ENCODE data around the gene MAN2B2. TPM values are rescaled to one million over a fixed set of nuclear protein-coding genes. Genes with fewer than 3 reads are reported as not detected.

Gene MAN2B2
- total RNA-seq, 4 donors from 2014 or later, result 26.6 to 55.5 (median 31.7) TPM

DNA sequence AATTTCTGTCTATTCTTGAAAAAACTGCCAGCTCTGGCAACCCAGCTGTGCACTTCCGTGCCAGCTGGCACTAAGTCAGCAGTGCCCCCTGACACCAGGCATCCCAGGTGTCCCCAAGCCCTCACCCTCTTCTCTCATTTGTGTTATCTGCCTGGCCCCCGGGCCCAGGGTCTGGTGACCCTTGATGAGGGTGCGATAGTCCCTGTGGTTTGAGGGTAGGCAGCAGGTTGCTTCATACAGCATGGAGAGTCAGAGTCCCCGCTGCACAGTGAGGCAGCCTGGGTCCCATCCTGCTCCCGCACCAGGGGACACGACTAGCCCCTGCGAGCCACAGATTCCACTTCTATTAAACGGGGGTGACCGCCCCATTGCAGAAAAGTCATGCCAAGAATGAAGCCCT lies 1.9 kb downstream of the MAN2B2 start:
- TF ChIP-seq, protein P1, sequence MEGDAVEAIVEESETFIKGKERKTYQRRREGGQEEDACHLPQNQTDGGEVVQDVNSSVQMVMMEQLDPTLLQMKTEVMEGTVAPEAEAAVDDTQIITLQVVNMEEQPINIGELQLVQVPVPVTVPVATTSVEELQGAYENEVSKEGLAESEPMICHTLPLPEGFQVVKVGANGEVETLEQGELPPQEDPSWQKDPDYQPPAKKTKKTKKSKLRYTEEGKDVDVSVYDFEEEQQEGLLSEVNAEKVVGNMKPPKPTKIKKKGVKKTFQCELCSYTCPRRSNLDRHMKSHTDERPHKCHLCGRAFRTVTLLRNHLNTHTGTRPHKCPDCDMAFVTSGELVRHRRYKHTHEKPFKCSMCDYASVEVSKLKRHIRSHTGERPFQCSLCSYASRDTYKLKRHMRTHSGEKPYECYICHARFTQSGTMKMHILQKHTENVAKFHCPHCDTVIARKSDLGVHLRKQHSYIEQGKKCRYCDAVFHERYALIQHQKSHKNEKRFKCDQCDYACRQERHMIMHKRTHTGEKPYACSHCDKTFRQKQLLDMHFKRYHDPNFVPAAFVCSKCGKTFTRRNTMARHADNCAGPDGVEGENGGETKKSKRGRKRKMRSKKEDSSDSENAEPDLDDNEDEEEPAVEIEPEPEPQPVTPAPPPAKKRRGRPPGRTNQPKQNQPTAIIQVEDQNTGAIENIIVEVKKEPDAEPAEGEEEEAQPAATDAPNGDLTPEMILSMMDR (IDR thresholded peaks at IDR 0.05; ENCODE audit: low read depth), result no peak

DNA sequence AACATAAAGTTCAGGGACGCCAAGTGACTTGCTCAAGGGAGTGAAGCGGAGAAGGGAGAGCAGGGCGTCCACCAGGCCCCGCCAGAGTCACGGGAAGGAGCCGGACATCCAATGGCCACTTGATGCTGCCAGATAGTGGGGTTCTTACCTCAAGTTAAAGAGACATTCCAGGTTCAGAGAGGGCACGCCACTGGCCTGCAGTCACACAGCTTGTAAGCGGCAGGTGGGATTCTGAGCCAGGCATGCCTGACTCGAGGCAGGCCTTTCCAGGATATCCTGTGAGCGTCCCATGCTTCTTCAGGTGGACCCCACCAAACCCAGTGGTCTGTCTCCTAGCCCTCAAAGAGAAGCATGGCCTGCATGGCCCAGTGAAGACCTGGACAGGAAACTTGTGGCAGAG lies 2.4 kb downstream of the MAN2B2 start:
- TF ChIP-seq, protein P1 (IDR thresholded peaks at IDR 0.05; ENCODE audit: low read depth), result no peak

DNA sequence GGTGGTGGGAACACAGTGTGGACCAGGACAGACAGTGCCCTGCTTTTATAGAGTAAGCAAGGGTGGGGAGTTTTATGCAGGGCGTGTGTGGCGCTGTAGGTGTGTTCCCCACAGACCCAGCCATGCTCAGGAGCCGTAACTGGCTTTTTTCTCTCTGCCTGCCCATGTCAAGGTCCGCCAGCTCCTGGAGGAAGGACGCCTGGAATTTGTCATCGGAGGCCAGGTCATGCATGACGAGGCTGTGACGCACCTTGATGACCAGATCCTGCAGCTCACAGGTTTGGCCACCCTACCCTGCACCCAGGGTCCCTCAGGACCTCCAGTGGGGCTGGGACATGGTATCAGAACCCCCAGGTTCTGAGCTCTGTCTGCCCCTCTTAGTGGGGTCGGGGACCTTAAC lies 3.2 kb downstream of the MAN2B2 start:
- TF ChIP-seq, protein P1 (IDR thresholded peaks at IDR 0.05; ENCODE audit: low read depth), result no peak

DNA sequence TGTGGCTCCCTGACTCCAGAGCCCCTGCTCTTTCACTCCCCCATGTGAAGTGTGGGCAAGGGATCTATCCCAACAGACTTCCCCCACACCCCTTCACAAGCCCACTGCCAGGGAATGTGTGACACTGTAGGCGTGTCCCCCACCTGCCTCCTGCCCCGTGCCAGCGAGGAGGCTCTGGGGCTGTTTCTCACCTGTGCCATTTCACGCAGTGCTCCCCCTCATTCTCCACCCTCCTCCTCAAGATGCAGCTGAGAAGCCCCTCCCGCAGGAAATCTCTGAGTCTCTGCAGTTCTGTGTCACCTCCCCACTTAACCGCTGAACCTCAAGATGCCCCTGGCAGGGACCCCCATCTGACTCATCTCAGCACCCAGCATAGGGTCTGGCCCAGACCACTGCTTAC lies 5.4 kb downstream of the MAN2B2 start:
- TF ChIP-seq, protein P1 (IDR thresholded peaks at IDR 0.05; ENCODE audit: low read depth), result no peak

DNA sequence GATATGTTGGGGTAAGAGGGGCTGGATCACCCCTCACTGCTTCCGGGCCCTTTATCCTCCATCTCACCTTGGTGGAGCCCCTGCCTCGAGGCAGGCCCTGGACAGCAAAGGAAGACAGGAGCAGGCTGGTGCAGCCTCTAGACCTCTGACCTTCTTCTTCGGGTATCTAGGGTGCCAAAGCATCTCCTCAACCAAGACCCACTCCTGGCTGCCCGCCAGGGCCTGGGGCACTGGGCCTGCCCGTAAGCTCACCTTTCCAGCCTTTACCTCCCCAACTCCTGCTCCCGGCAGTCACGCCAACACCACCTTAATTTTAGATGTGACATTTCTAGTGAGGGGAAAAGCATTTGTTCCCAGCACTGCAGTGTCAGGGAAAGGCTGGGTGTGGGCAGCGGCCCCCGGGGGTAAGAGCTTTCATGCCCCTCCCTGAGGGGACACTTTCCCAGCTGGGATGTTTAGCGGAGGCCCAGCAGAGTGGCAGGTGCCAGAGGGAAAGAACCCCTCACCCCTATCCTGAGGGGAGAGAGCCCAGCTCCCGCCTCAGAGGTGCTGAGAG lies 6.7 kb downstream of the MAN2B2 start:
- TF ChIP-seq, protein P1 (IDR thresholded peaks at IDR 0.05; ENCODE audit: low read depth), result no peak

DNA sequence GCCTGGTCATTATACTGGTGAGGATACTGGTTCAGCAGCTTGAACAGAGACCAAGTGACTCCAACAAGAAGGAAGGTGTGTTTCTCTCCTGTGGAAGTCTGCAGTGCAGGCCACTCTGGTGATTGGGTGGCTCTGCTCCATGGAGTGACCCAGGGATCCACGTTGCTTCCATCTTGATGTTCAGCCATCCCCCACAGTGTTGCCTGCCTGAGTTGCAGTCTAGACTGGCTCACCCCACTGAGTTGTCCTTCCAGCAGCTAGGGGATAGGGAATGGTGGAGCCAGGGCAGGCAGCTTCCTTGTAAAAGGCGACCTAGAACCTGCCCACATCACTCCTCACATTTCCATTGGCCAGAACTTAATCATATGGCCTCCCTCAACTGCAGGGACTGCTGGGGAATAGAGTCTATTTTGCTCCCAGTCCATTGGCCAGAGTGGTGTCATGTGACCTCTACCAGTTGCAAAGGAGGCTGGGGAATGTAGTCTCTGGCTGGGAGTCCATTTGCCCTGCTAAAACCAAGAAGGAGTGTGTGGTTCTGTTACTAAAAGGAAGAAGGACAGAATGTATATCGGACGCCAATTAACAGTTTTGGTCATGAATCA lies 8.0 kb downstream of the MAN2B2 start:
- TF ChIP-seq, protein P1 (IDR thresholded peaks at IDR 0.05; ENCODE audit: low read depth), result no peak

DNA sequence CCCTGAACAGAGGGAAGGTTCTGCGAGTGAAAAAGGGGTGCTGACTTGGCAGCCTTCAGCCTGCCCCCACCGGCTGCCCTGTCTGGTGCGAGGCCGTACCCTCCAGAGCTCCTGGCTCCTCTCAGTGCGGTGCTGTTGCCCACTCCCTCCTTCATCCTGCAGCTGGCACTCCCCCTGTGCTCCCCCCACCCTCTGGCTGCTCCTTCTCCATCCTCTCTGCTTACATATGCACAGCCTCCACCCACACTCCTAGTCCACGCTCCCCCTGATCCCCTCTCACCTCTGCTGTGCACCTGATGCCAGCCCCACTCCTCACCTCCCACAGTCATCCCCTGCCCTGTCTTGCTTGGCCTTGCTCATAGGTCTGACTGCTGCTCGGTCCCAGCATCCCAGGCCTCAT lies 9.9 kb downstream of the MAN2B2 start:
- TF ChIP-seq, protein P1 (IDR thresholded peaks at IDR 0.05; ENCODE audit: low read depth), result no peak
